HEK293 (cell line): ENCODE results near the gene RNF145.

ENCODE experiments used
- CTCF ChIA-PET: fragments of 350-600 bp; formaldehyde crosslinking; extraction: SDS; loops from one replicate; lab custom pipeline; 2021; ENCODE audit warnings: antibody characterized with exemption; lab: Yijun Ruan, JAX
- POLR2A ChIA-PET: fragments of 300-600 bp; formaldehyde crosslinking; extraction: SDS; loops from one replicate; lab custom pipeline; 2020; ENCODE audit warnings: antibody characterized with exemption, inconsistent platforms; lab: Yijun Ruan, JAX
- H3K27ac ChIP-seq: fragments of 200-500 bp; sonication (Bioruptor generic); 2 replicates; pipeline ENCODE4 v1.5.1; 2014; ENCODE audit warnings: low read depth, low read length, control low read depth, inconsistent platforms; ENCODE audit errors: extremely low read depth
- H3K36me3 ChIP-seq, 2 experiments: fragments of 200-500 bp in 1 of 2; sonication (Bioruptor generic) in 1 of 2; 1 replicate in 1 of 2; 2 replicates in 1 of 2; pipeline ENCODE4 v1.5.1; 2014 to 2017; ENCODE audit warnings: inconsistent platforms in 2 of 2, low read length in 2 of 2; ENCODE audit not compliant: control insufficient read depth in 2 of 2, insufficient read depth in 1 of 2
- H3K4me1 ChIP-seq: fragments of 200-500 bp; sonication (Bioruptor generic); 2 replicates; pipeline ENCODE4 v1.5.1; 2014; ENCODE audit warnings: mild to moderate bottlenecking, low read length, inconsistent platforms; ENCODE audit not compliant: control insufficient read depth, insufficient read depth
- H3K4me3 ChIP-seq: 2 replicates; pipeline ENCODE4 v1.5.1; 2011; ENCODE audit warnings: low read depth, mild to moderate bottlenecking, control low read depth, low read length, moderate library complexity
- H3K9me3 ChIP-seq: fragments of 200-500 bp; sonication (Bioruptor generic); 2 replicates; pipeline ENCODE4 v1.5.1; 2014; ENCODE audit warnings: low read depth, low read length, inconsistent platforms; ENCODE audit not compliant: control insufficient read depth, insufficient read depth
- FEZF1 ChIP-seq: fragments of 450-650 bp; formaldehyde crosslinking; IDR thresholded peaks from 2 replicates; pipeline ENCODE4 v1.5.1; 2016; ENCODE audit warnings: missing biosample characterization, missing genetic modification characterization
- GLI2 ChIP-seq: fragments of 450-650 bp; formaldehyde crosslinking; IDR thresholded peaks from 2 replicates; pipeline ENCODE4; 2017; ENCODE audit warnings: missing biosample characterization, missing genetic modification characterization, low read depth, borderline replicate concordance
- GLIS2 ChIP-seq: fragments of 450-650 bp; formaldehyde crosslinking; IDR thresholded peaks from 2 replicates; pipeline ENCODE4 v1.5.1; 2016; ENCODE audit warnings: missing biosample characterization, missing genetic modification characterization
- KLF10 ChIP-seq: fragments of 450-650 bp; IDR thresholded peaks from 2 replicates; pipeline ENCODE4 v1.5.1; 2018; ENCODE audit warnings: missing biosample characterization, mild to moderate bottlenecking, missing genetic modification characterization
- KLF9 ChIP-seq: fragments of 450-650 bp; formaldehyde crosslinking; IDR thresholded peaks from 2 replicates; pipeline ENCODE4 v1.5.1; 2016; ENCODE audit warnings: missing biosample characterization, missing genetic modification characterization, low read depth
- OSR2 ChIP-seq: fragments of 450-650 bp; formaldehyde crosslinking; IDR thresholded peaks from 2 replicates; pipeline ENCODE4 v1.5.1; 2016; ENCODE audit warnings: missing biosample characterization, missing genetic modification characterization
- PATZ1 ChIP-seq: fragments of 450-650 bp; formaldehyde crosslinking; IDR thresholded peaks from 2 replicates; pipeline ENCODE4 v1.5.1; 2016; ENCODE audit warnings: missing biosample characterization, missing genetic modification characterization
- RBAK ChIP-seq: fragments of 450-650 bp; formaldehyde crosslinking; IDR thresholded peaks from 2 replicates; pipeline ENCODE4 v1.5.1; 2016; ENCODE audit warnings: missing biosample characterization, missing genetic modification characterization
- SP2 ChIP-seq: fragments of 450-650 bp; formaldehyde crosslinking; IDR thresholded peaks from 2 replicates; pipeline ENCODE4 v1.5.1; 2016; ENCODE audit warnings: missing biosample characterization, missing genetic modification characterization
- TSHZ1 ChIP-seq: fragments of 450-650 bp; formaldehyde crosslinking; IDR thresholded peaks from 2 replicates; pipeline ENCODE4 v1.5.1; 2016; ENCODE audit warnings: missing biosample characterization, missing genetic modification characterization, borderline replicate concordance
- ZBTB21 ChIP-seq: fragments of 450-650 bp; formaldehyde crosslinking; IDR thresholded peaks from 2 replicates; pipeline ENCODE4 v1.5.1; 2017; ENCODE audit warnings: missing biosample characterization, missing genetic modification characterization
- ZFHX2 ChIP-seq: fragments of 450-650 bp; formaldehyde crosslinking; conservative IDR thresholded peaks from 2 replicates; pipeline ENCODE4 v1.5.1; 2016; ENCODE audit warnings: missing biosample characterization, missing genetic modification characterization
- ZFP37 ChIP-seq: fragments of 450-650 bp; formaldehyde crosslinking; IDR thresholded peaks from 2 replicates; pipeline ENCODE4 v1.5.1; 2016; ENCODE audit warnings: missing biosample characterization, missing genetic modification characterization
- ZNF132 ChIP-seq: fragments of 450-650 bp; formaldehyde crosslinking; IDR thresholded peaks from 2 replicates; pipeline ENCODE4 v1.5.1; 2017; ENCODE audit warnings: missing biosample characterization, missing genetic modification characterization, borderline replicate concordance
- ZNF174 ChIP-seq: fragments of 450-650 bp; formaldehyde crosslinking; IDR thresholded peaks from 2 replicates; pipeline ENCODE4 v1.5.0; 2017; ENCODE audit warnings: missing biosample characterization, mild to moderate bottlenecking, missing genetic modification characterization
- ZNF292 ChIP-seq: fragments of 450-650 bp; formaldehyde crosslinking; IDR thresholded peaks from 2 replicates; pipeline ENCODE4 v1.5.1; 2016; ENCODE audit warnings: low read depth, missing biosample characterization, missing genetic modification characterization, borderline replicate concordance
- ZNF324 ChIP-seq: fragments of 450-650 bp; formaldehyde crosslinking; IDR thresholded peaks from 2 replicates; pipeline ENCODE4 v1.5.1; 2016; ENCODE audit warnings: missing biosample characterization, missing genetic modification characterization
- ZNF354C ChIP-seq: fragments of 450-650 bp; formaldehyde crosslinking; IDR thresholded peaks from 2 replicates; pipeline ENCODE4 v1.5.1; 2016; ENCODE audit warnings: missing biosample characterization, missing genetic modification characterization, low read depth, borderline replicate concordance
- ZNF48 ChIP-seq: fragments of 450-650 bp; formaldehyde crosslinking; IDR thresholded peaks from 2 replicates; pipeline ENCODE4 v1.5.1; 2016; ENCODE audit warnings: missing biosample characterization, missing genetic modification characterization
- ZNF544 ChIP-seq: fragments of 450-650 bp; formaldehyde crosslinking; IDR thresholded peaks from 2 replicates; pipeline ENCODE4 v1.5.0; 2017; ENCODE audit warnings: missing biosample characterization, missing genetic modification characterization
- ZNF580 ChIP-seq: fragments of 450-650 bp; formaldehyde crosslinking; IDR thresholded peaks from 2 replicates; pipeline ENCODE4 v1.5.1; 2016; ENCODE audit warnings: missing biosample characterization, missing genetic modification characterization
- ZNF843 ChIP-seq: fragments of 450-650 bp; formaldehyde crosslinking; IDR thresholded peaks from 2 replicates; pipeline ENCODE4 v1.5.1; 2016; ENCODE audit warnings: missing biosample characterization, missing genetic modification characterization

RNF145 gene

GRCh38 chr5:159186319-159186718 is 23.0 kb downstream of the RNF145 start:
- H3K9me3 ChIP-seq = no peaks in the 10 kb centered on the region
- TF ChIP-seq ZNF292 (no peak), ZNF48 (no peak), KLF10 (tag by site-specific recombination) (no peak), ZNF132 (tag by site-specific recombination) (no peak), PATZ1 (tag by site-specific recombination) (no peak), ZFP37 (tag by site-specific recombination) (no peak), SP2 (tag by site-specific recombination) (no peak), GLI2 (tag by site-specific recombination) (no peak), ZNF580 (tag by site-specific recombination) (no peak), FEZF1 (tag by site-specific recombination) (no peak), ZNF354C (tag by site-specific recombination) (no peak), ZBTB21 (tag by site-specific recombination) (no peak), RBAK (tag by site-specific recombination) (no peak), ZFHX2 (tag by site-specific recombination) (no peak), KLF9 (tag by site-specific recombination) (no peak), ZNF843 (tag by site-specific recombination) (no peak), ZNF174 (no peak), TSHZ1 (tag by site-specific recombination) (no peak)
- H3K36me3 ChIP-seq = peaks cover 8 to 20% of the 10 kb centered on the region in 2 experiments; a peak in 2 of 3 replicates
- peaks cover 20% of the 10 kb centered on the region for H3K4me1 ChIP-seq
- ChIA-PET POLR2A (interaction anchor here (0.9 to 1.4 kb wide), 2 partner anchors 13 to 29 kb away, joined by 4 read pairs; no protein-coding TSS in a partner anchor), CTCF (interaction anchor here (0.7 to 2.3 kb wide), 3 partner anchors 12 to 31 kb away, joined by 3 to 16 read pairs (median 3); no protein-coding TSS in a partner anchor)
- no peak overlapping the region for H3K27ac ChIP-seq
- H3K4me3 ChIP-seq = no peak overlapping the region

- TF ChIP-seq ZNF324 (tag by site-specific recombination) (no peak), GLIS2 (no peak), ZNF544 (tag by site-specific recombination) (no peak), OSR2 (tag by site-specific recombination) (no peak)
- H3K4me1 ChIP-seq = peaks cover 20% of the 10 kb centered on the region
- CTCF ChIA-PET = interaction anchor here (0.6 to 2.3 kb wide), 3 partner anchors 12 to 363 kb away, joined by 3 to 16 read pairs (median 3); no protein-coding TSS in a partner anchor
- H3K9me3 ChIP-seq = no peaks in the 10 kb centered on the region
- no peak overlapping the region for H3K4me3 ChIP-seq
- peaks cover 8 to 19% of the 10 kb centered on the region in 2 experiments; a peak in 2 of 3 replicates for H3K36me3 ChIP-seq
- POLR2A ChIA-PET = interaction anchor here (1.4 kb wide), 1 partner anchor 14 kb away, joined by 4 read pairs; no protein-coding TSS in a partner anchor
- H3K27ac ChIP-seq = no peak overlapping the region
Observed at GRCh38 chr5:159185773-159186172, 23.6 kb downstream of the RNF145 start.
